ENCODE measurements around the gene RNF222. TPM values are rescaled to one million over a fixed set of nuclear protein-coding genes. Genes with fewer than 3 reads are reported as not detected.

RNF222 gene
- total RNA-seq, 2 donors from 2014 or later: not detected

- Histone ChIP-seq H3K9ac (ENCODE audit: extremely low read depth, low read length, poor library complexity, severe bottlenecking) (peak overlapping the region; percentile 90), H3K27ac (ENCODE audit: low read depth, low read length) (no peak overlapping the region)
Observed at GRCh38 chr17:8384801-8385378, 12.7 kb downstream of the RNF222 start.

GRCh38 chr17:8383143-8383822, 14.3 kb downstream of the RNF222 start, which contains the start of gene RPL26:
Gene RPL26, minus strand, starts transcription at chr17:8383193. Its CDS starts 883 bp downstream, at chr17:8382310.
- peak within 1 kb of the TSS; percentile 90 for H3K9ac ChIP-seq (ENCODE audit: extremely low read depth, low read length, poor library complexity, severe bottlenecking)
- peak within 1 kb of the TSS; percentile 67 for H3K27ac ChIP-seq (ENCODE audit: low read depth, low read length)
- no peaks in the 10 kb centered on the region for H3K27me3 ChIP-seq (ENCODE audit: control insufficient read depth, insufficient read depth, low read length, poor library complexity, severe bottlenecking)
- H3K4me3 ChIP-seq (ENCODE audit: low read length): peak within 1 kb of the TSS; percentile 98
- peak; percentile 100 for DNase-seq
- Mint-ChIP-seq H3K27ac (peak within 1 kb of the TSS; percentile 99), H3K27me3 (ENCODE audit: insufficient read depth) (no peaks in the 10 kb centered on the region), H3K9me3 (no peaks in the 10 kb centered on the region), H3K36me3 (ENCODE audit: low read depth) (peaks cover 45% of the 10 kb centered on the region), H3K4me1 (peaks cover 38% of the 10 kb centered on the region), H3K4me3 (peak within 1 kb of the TSS; percentile 100)
- peaks cover 15% of the 10 kb centered on the region for H3K4me1 ChIP-seq (ENCODE audit: control insufficient read depth, insufficient read depth, low read length)
- WGBS, 2 experiments (ENCODE audit: insufficient coverage in 1 of 2, insufficient read length in 1 of 2): 0% methylated on average over 12 to 55 of the region's 55 CpGs
- no peaks in the 10 kb centered on the region for H3K9me3 ChIP-seq (ENCODE audit: control insufficient read depth, low read length)
- TF ChIP-seq, protein P1, sequence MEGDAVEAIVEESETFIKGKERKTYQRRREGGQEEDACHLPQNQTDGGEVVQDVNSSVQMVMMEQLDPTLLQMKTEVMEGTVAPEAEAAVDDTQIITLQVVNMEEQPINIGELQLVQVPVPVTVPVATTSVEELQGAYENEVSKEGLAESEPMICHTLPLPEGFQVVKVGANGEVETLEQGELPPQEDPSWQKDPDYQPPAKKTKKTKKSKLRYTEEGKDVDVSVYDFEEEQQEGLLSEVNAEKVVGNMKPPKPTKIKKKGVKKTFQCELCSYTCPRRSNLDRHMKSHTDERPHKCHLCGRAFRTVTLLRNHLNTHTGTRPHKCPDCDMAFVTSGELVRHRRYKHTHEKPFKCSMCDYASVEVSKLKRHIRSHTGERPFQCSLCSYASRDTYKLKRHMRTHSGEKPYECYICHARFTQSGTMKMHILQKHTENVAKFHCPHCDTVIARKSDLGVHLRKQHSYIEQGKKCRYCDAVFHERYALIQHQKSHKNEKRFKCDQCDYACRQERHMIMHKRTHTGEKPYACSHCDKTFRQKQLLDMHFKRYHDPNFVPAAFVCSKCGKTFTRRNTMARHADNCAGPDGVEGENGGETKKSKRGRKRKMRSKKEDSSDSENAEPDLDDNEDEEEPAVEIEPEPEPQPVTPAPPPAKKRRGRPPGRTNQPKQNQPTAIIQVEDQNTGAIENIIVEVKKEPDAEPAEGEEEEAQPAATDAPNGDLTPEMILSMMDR (conservative IDR thresholded peaks at IDR 0.05): peak; percentile 99
- H3K36me3 ChIP-seq (ENCODE audit: control insufficient read depth, insufficient read depth, low read length): peaks cover 40% of the 10 kb centered on the region

More at GRCh38 chr17:8384801-8385378, 12.7 kb downstream of the RNF222 start:
- no peaks in the 10 kb centered on the region for H3K27me3 Mint-ChIP-seq (ENCODE audit: insufficient read depth)
- TF ChIP-seq, protein P1 (conservative IDR thresholded peaks at IDR 0.05): no peak
- H3K36me3 Mint-ChIP-seq (ENCODE audit: low read depth): peaks cover 29% of the 10 kb centered on the region
- no peaks in the 10 kb centered on the region for H3K9me3 ChIP-seq (ENCODE audit: control insufficient read depth, low read length)
- peak; percentile 95 for DNase-seq
- H3K4me3 ChIP-seq (ENCODE audit: low read length): peak overlapping the region; percentile 98
- peaks cover 15% of the 10 kb centered on the region for H3K4me1 ChIP-seq (ENCODE audit: control insufficient read depth, insufficient read depth, low read length)
- peaks cover 23% of the 10 kb centered on the region for H3K36me3 ChIP-seq (ENCODE audit: control insufficient read depth, insufficient read depth, low read length)
- H3K27me3 ChIP-seq (ENCODE audit: control insufficient read depth, insufficient read depth, low read length, poor library complexity, severe bottlenecking): no peaks in the 10 kb centered on the region
- peak overlapping the region; percentile 95 for H3K27ac Mint-ChIP-seq
- H3K4me1 Mint-ChIP-seq: peaks cover 35% of the 10 kb centered on the region
- 71 to 79% methylated on average over 11 to 12 of the region's 12 CpGs for WGBS, 2 experiments (ENCODE audit: insufficient coverage in 1 of 2, insufficient read length in 1 of 2)
- peak overlapping the region; percentile 100 for H3K4me3 Mint-ChIP-seq
- H3K9me3 Mint-ChIP-seq: no peaks in the 10 kb centered on the region

- Mint-ChIP-seq H3K27ac (peak overlapping the region; percentile 99), H3K4me3 (peak overlapping the region; percentile 100), H3K27me3 (ENCODE audit: insufficient read depth) (no peaks in the 10 kb centered on the region), H3K9me3 (no peaks in the 10 kb centered on the region), H3K4me1 (peaks cover 38% of the 10 kb centered on the region), H3K36me3 (ENCODE audit: low read depth) (peaks cover 49% of the 10 kb centered on the region)
- WGBS, 2 experiments (ENCODE audit: insufficient coverage in 1 of 2, insufficient read length in 1 of 2): 0% methylated on average over 9 to 15 of the region's 15 CpGs
- Histone ChIP-seq H3K27ac (ENCODE audit: low read depth, low read length) (peak overlapping the region; percentile 67), H3K36me3 (ENCODE audit: control insufficient read depth, insufficient read depth, low read length) (peaks cover 44% of the 10 kb centered on the region), H3K27me3 (ENCODE audit: control insufficient read depth, insufficient read depth, low read length, poor library complexity, severe bottlenecking) (no peaks in the 10 kb centered on the region), H3K4me1 (ENCODE audit: control insufficient read depth, insufficient read depth, low read length) (peaks cover 15% of the 10 kb centered on the region), H3K4me3 (ENCODE audit: low read length) (peak overlapping the region; percentile 98), H3K9ac (ENCODE audit: extremely low read depth, low read length, poor library complexity, severe bottlenecking) (peak overlapping the region; percentile 90), H3K9me3 (ENCODE audit: control insufficient read depth, low read length) (no peaks in the 10 kb centered on the region)
- TF ChIP-seq, protein P1 (conservative IDR thresholded peaks at IDR 0.05): no peak
- DNase-seq: no peak
Observed at GRCh38 chr17:8382880-8383142, 14.8 kb downstream of the RNF222 start.
